LNCAP (cell line): ENCODE results near the gene ZFHX3.

Source experiments
- CTCF ChIP-seq: fragments of 450-650 bp; IDR thresholded peaks from 2 replicates; pipeline ENCODE4 v1.5.1; 2017; ENCODE audit warnings: mild to moderate bottlenecking

ZFHX3 gene

DNA sequence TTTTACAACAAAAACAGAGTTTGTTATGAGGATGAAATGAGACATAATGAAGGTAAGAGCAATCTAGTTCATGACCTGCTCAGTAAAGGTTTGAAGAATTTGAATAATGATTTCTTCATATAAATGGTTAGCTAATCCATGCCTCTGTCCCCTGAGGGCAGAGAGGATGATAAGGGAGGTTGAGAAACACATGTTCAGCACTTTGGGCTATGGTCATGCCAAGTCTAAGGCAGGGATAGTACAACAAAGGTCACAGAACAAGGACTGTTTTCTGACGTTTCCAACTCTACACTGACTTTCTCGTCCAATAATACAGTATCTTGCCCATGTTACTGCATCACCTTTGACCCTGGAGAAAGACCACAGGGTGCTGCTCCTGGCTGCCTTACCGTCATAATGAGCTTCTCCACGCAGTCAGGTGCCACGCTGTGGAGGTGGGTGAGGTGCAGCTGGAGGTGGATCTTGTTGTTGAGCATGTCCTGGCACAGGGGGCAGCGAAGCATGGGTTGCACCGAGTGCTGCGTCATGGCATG lies 236.7 kb downstream of the ZFHX3 start:
- TF ChIP-seq CTCF: no peak

- TF ChIP-seq CTCF: no peak
Observed at GRCh38 chr16:72810480-72810879, 237.4 kb downstream of the ZFHX3 start.

- TF ChIP-seq CTCF: no peak
Observed at GRCh38 chr16:72809446-72809845, 238.5 kb downstream of the ZFHX3 start.

- TF ChIP-seq CTCF: no peak
Observed at GRCh38 chr16:72808754-72809153, 239.2 kb downstream of the ZFHX3 start.

DNA sequence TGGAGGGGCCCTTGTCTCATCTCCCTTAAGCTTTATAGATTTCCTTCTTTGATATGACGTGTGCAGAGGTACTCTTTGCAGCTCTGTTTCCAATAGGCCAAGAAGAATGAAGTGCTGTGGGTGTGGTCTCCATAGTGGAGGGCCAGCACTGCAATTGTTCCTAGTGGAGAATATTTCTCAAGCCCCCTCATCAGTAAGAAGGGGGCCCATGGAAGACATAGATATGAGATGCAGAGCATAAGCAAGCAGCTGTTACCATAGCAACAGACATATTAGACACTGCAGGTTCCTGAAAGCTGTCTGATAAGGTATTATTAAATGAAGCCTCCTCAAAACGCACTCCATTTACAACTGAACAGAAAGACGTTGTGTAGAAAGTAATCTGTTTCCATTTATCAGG lies 240.7 kb downstream of the ZFHX3 start:
- TF ChIP-seq CTCF: no peak

DNA sequence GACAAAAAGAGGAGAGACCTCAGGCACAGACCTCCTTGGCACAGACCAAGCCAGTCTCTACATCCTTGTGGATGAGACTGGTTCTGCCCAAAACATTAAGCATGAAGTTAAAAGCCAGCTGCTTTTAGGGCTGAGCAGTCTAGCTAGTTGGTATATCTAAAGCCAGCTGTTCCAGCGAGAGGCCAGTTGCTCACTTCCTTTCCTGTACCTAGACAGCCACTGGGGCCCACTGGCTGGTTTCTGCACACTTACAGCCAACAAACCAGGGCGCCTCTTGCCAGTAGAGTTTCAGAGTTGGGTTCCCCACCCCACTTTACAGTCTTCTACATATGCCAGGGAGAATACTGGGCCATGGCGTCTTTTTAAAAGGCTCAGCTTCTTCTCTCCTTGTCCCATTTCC lies 242.4 kb downstream of the ZFHX3 start:
- no peak for TF ChIP-seq CTCF

- no peak for TF ChIP-seq CTCF
Observed at GRCh38 chr16:72800524-72801161, 247.3 kb downstream of the ZFHX3 start.

- TF ChIP-seq CTCF: no peak
Observed at GRCh38 chr16:72798264-72798663, 249.7 kb downstream of the ZFHX3 start.
